Kidney (tissue), 14 donors: ENCODE results near the gene CARHSP1. TPM values are rescaled to one million over a fixed set of nuclear protein-coding genes. Genes with fewer than 3 reads are reported as not detected.

Experiments
- DNase-seq, 5 donors: peaks; one replicate each; pipeline ENCODE4 v3.0.0-alpha.2; 2013 to 2020
- FAIRE-seq: peaks from 2 replicates; lab custom pipeline; 2012; peaks lifted over from hg19 to GRCh38; lab: Jason Lieb, UNC
- H3K27ac ChIP-seq, 2 donors: one replicate each; pipeline ENCODE4 v1.7.0; 2013; ENCODE audit warnings: low read depth in 2 of 2, low read length in 2 of 2, inconsistent platforms in 1 of 2
- H3K27me3 ChIP-seq: one replicate; pipeline ENCODE4 v1.7.1; 2013; ENCODE audit warnings: low read length, inconsistent platforms; ENCODE audit not compliant: control insufficient read depth, insufficient read depth
- H3K36me3 ChIP-seq, 3 donors: one replicate each; pipeline versions ENCODE4 v1.7.0 to v1.7.1; 2013; ENCODE audit warnings: low read length in 3 of 3, control low read depth in 1 of 3, inconsistent platforms in 1 of 3; ENCODE audit not compliant: insufficient read depth in 3 of 3, control insufficient read depth in 2 of 3
- H3K4me1 ChIP-seq, 3 donors: one replicate each; pipeline versions ENCODE4 v1.7.0 to v1.7.1; 2013; ENCODE audit warnings: low read length in 3 of 3, inconsistent platforms in 1 of 3, low read depth in 1 of 3; ENCODE audit not compliant: control insufficient read depth in 2 of 3, insufficient read depth in 2 of 3
- H3K4me3 ChIP-seq, 3 donors: one replicate each; pipeline versions ENCODE4 v1.7.0 to v1.8.1; 2013; ENCODE audit warnings: low read length in 3 of 3, control low read depth in 1 of 3, inconsistent platforms in 1 of 3
- H3K9ac ChIP-seq, 3 donors: one replicate each; pipeline versions ENCODE4 v1.7.0 to v1.7.1; 2013; ENCODE audit warnings: low read length in 3 of 3, control low read depth in 1 of 3, inconsistent platforms in 1 of 3
- H3K9me3 ChIP-seq, 3 donors: one replicate each; pipeline versions ENCODE4 v1.7.0 to v1.7.1; 2013; ENCODE audit warnings: low read length in 3 of 3, control low read depth in 1 of 3, inconsistent platforms in 1 of 3; ENCODE audit not compliant: control insufficient read depth in 2 of 3, insufficient read depth in 1 of 3
- CTCF ChIP-seq: IDR thresholded peaks from 3 replicates; pipeline ENCODE4 v1.5.1; 2012; ENCODE audit warnings: mild to moderate bottlenecking, moderate library complexity, borderline replicate concordance; ENCODE audit not compliant: insufficient read depth; ENCODE audit errors: extremely low read depth
- intact Hi-C: fragments of 100-400 bp; cut with DNase I; formaldehyde crosslinking; loops from one replicate; pipeline ENCODE4 v1.11.1; 2022
- polyA plus RNA-seq: library from polyadenylated mRNA; stranded (reverse); fragments of 350-450 nt; fragmentation: Illumina TruSeq; extraction: RNeasy Lipid Tissue Mini Kit (QIAGEN cat#74804); gene quantifications from one replicate; pipeline ENCODE4 v1.2.3, GENCODE V29; 2014; ENCODE audit warnings: low read depth, low replicate concordance; ENCODE audit not compliant: insufficient read depth
- total RNA-seq: library from RNA; stranded (reverse); fragmentation: NEBNext Ultra II Directional; extraction: Animal tissue kit (Norgen Biotek cat#: 25700); gene quantifications from one replicate; pipeline ENCODE4 v1.2.1, GENCODE V29; 2021
- donor health status: control.
- donor health status: control.
- donor health status: control.
- donor health status: control.
- donor health status: control.
- donor health status: DM: yes; HTN: yes; CAD: no.
- donor health status: Normal renal cell carcinoma (clear cell type).

CARHSP1 gene
- total and polyA plus RNA-seq, 2 donors from 2014 or later, result 130 to 134 TPM

DNA sequence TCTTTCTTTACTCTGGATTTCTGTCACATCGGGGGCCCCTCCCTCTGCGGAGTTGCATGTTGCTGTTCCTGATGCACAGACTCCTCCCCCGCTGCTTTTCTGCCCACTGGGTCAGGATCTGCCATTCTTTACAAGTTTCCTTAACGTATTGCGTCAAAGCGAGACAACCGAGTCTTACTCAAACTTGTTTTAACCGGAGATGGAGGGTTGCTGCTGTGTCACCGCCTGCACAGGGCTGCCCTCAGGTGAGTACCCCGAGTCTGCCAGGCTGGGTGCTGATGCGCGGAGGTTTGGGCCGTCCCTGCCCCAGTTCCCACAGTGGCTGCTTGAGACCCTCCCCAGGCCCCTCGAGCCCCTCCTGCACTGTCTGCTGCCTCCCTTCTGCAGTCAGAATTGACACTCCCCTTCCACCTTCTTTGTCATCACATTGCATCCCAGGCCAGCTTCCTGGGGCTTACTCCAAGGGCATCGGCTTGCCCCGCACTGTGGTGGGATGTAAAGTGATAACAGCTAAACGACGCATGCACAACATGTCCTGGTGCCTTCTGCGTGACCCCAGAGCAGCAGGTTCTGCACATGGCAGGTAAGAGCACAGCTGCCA is 19.3 kb downstream of the CARHSP1 start:
- DNase-seq, result peak in 2 of 5 donors; percentile 28 to 58
- TF ChIP-seq CTCF, result no peak
- Histone ChIP-seq H3K27me3 (no peaks in the 10 kb centered on the region), H3K4me1 (peaks cover 0 to 9% (median 5%) of the 10 kb centered on the region in 3 donors), H3K36me3 (peaks cover 4 to 17% (median 13%) of the 10 kb centered on the region in 3 donors), H3K27ac (no peak overlapping the region), H3K4me3 (no peak overlapping the region), H3K9ac (no peak overlapping the region), H3K9me3 (no peaks in the 10 kb centered on the region)
- FAIRE-seq, result no peak
- intact Hi-C loops, result no loop called here

GRCh38 chr16:8848939-8849391 is 19.8 kb downstream of the CARHSP1 start:
- H3K4me3 ChIP-seq, result no peak overlapping the region
- DNase-seq, result peak in 2 of 5 donors; percentile 24 to 61
- intact Hi-C loops, result no loop called here
- no peaks in the 10 kb centered on the region for H3K27me3 ChIP-seq
- peaks cover 4 to 17% (median 13%) of the 10 kb centered on the region in 3 donors for H3K36me3 ChIP-seq
- peaks cover 0 to 9% (median 5%) of the 10 kb centered on the region in 3 donors for H3K4me1 ChIP-seq
- H3K9me3 ChIP-seq, result no peaks in the 10 kb centered on the region
- no peak overlapping the region for H3K9ac ChIP-seq
- FAIRE-seq, result no peak
- no peak overlapping the region for H3K27ac ChIP-seq
- no peak for TF ChIP-seq CTCF

DNA sequence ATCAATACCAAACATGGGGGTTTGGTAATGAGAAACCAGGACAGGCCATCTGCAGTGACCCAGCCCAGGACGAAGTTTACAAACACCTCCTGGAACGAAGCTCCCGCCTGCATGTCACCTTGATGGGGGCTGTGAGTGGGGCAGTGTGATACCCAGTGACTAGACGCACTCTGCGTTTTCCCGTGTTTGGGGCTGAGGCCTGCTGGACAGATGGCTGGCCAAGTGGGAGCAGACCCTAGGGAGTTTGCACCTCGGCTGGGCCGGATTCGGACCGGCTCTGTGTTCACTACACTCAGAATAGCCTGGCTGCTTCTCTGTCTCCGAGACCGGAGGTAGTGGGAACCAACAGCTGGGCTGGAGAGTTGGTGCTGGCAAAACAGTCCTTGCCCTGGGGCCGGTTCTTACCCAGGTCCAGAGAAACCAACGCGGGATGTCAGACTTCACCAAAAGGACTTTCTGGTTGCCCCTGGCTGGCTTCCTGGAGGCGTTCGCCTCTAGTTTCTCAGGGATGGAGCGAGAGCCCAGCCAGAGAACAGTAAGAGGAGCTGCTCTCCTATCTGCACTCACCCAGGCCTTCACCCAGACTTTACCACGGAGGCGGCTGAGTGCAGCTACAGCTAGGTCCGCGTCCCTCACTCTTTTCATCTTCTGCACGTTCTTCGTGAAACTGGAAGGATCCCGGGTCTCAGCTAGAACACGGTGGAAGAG is 20.4 kb downstream of the CARHSP1 start:
- H3K27ac ChIP-seq, result no peak overlapping the region
- TF ChIP-seq CTCF, result no peak
- H3K27me3 ChIP-seq, result no peaks in the 10 kb centered on the region
- intact Hi-C loops, result no loop called here
- H3K4me1 ChIP-seq, result peaks cover 0 to 9% (median 5%) of the 10 kb centered on the region in 3 donors
- peaks cover 4 to 17% (median 13%) of the 10 kb centered on the region in 3 donors for H3K36me3 ChIP-seq
- FAIRE-seq (no peak), DNase-seq (peak in 2 of 5 donors; percentile 35 to 75)
- no peak overlapping the region for H3K9ac ChIP-seq
- no peaks in the 10 kb centered on the region for H3K9me3 ChIP-seq
- no peak overlapping the region for H3K4me3 ChIP-seq
